Lower leg skin (tissue), 3 donors: ENCODE results near the gene KCNK3.

Experiments
- POLR2A ChIP-seq, 2 donors: fragments of 450-650 bp; IDR thresholded peaks; one replicate each; pipeline ENCODE4 v1.6.1; 2016 to 2017; ENCODE audit warnings: antibody characterized with exemption in 2 of 2, mild to moderate bottlenecking in 1 of 2, moderate library complexity in 1 of 2
- TF ChIP-seq, protein P1 (sequence below), 3 donors: fragments of 450-650 bp; IDR thresholded peaks; one replicate each; pipeline ENCODE4 v1.5.1; 2016; ENCODE audit warnings: antibody characterized with exemption in 3 of 3, mild to moderate bottlenecking in 3 of 3, moderate library complexity in 2 of 3

DNA sequence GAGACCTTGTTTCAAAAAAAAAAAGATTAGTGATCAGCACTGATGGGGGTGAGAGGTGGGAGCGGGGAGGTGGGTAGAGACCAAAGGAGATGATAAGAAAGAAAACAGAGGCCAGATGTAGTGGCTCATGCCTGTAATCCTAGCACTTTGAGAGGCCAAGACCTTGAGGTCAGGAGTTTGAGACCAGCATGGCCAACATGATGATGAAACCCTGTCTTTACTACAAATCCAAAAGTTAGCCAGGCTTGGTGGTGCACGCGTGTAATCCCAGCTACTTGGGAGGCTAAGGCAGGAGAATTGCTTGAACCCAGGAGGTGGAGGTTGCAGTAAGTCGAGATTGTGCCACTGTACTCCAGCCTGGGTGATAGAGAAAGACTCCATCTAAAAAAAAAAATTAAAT is 62.0 kb downstream of the KCNK3 start:
- TF ChIP-seq, protein P1, sequence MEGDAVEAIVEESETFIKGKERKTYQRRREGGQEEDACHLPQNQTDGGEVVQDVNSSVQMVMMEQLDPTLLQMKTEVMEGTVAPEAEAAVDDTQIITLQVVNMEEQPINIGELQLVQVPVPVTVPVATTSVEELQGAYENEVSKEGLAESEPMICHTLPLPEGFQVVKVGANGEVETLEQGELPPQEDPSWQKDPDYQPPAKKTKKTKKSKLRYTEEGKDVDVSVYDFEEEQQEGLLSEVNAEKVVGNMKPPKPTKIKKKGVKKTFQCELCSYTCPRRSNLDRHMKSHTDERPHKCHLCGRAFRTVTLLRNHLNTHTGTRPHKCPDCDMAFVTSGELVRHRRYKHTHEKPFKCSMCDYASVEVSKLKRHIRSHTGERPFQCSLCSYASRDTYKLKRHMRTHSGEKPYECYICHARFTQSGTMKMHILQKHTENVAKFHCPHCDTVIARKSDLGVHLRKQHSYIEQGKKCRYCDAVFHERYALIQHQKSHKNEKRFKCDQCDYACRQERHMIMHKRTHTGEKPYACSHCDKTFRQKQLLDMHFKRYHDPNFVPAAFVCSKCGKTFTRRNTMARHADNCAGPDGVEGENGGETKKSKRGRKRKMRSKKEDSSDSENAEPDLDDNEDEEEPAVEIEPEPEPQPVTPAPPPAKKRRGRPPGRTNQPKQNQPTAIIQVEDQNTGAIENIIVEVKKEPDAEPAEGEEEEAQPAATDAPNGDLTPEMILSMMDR (IDR thresholded peaks at IDR 0.05) = no peak
- no peak for TF ChIP-seq POLR2A (IDR thresholded peaks at IDR 0.05)
